ENCODE data around the gene NLN. TPM values are rescaled to one million over a fixed set of nuclear protein-coding genes. Genes with fewer than 3 reads are reported as not detected.
A peak's percentile ranks its signal among the peaks of the same experiment; 100 is the strongest.

The NLN gene
- total and polyA plus RNA-seq, 12 donors: 1.5 to 17.4 (median 13.4) TPM

DNA sequence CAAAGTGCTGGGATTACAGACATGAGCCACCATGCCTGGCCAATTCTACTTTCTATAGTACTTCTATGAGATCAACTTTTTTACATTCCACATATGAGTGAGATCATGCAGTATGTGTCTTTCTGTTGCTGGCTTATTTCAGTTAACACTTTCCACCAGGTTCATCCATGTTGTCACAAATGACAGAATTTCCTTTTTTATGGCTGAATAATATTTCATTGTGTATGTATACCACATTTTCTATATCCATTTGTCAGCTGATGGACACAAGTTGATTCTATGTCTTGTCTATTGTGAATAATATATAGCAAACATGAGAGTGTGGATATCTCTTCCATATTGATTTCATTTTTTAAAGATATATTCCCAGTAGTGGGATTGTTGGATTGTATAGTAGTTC is 17.2 kb downstream of the NLN start:
- intact Hi-C loops (cut with DNase I): loop anchor here in 1 of 10 donors (1.0 kb wide), 1 partner anchor 14 kb away; no protein-coding TSS in a partner anchor
- Histone ChIP-seq H3K27me3 (no peaks in the 10 kb centered on the region), H3K9me3 (no peaks in the 10 kb centered on the region), H3K4me1 (peaks cover 0 to 11% (median 0%) of the 10 kb centered on the region in 9 donors), H3K4me3 (no peak overlapping the region), H3K27ac (no peak overlapping the region), H3K36me3 (no peaks in the 10 kb centered on the region)
- TF ChIP-seq, protein P1, sequence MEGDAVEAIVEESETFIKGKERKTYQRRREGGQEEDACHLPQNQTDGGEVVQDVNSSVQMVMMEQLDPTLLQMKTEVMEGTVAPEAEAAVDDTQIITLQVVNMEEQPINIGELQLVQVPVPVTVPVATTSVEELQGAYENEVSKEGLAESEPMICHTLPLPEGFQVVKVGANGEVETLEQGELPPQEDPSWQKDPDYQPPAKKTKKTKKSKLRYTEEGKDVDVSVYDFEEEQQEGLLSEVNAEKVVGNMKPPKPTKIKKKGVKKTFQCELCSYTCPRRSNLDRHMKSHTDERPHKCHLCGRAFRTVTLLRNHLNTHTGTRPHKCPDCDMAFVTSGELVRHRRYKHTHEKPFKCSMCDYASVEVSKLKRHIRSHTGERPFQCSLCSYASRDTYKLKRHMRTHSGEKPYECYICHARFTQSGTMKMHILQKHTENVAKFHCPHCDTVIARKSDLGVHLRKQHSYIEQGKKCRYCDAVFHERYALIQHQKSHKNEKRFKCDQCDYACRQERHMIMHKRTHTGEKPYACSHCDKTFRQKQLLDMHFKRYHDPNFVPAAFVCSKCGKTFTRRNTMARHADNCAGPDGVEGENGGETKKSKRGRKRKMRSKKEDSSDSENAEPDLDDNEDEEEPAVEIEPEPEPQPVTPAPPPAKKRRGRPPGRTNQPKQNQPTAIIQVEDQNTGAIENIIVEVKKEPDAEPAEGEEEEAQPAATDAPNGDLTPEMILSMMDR (IDR thresholded peaks at IDR 0.05): no peak
- DNase-seq: no peak
- ATAC-seq: no peak

DNA sequence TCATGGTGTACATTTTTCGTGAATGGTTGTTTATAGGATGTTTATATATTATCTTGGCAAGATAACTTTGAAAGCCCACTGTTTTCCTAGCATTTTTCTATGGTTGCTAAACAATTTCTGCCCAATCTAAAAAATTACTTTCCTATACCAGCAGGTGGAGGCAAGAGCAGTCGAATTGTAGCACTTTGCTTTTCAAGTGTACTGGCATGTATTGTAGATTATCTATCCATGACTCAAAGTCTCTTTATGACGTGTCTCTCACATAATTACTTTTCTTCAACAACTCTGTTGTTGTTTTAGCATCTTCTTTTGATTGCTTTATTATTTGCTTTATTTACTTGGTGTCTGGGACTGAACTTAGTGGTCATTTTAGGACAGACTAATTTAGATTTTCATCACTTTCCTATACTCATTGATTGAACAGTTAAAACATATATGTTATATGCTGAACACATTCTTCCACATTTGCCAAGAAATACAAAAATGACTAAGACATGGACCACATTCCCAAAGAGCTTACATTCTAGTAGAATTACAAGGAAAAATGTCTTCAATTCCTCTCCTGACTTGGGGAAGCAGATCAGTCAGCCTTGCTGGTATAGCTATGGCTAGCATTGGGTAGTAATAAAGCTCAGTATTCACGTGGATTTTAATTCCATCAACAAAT is 20.7 kb downstream of the NLN start:
- Histone ChIP-seq H3K4me1 (peaks cover 0 to 4% (median 0%) of the 10 kb centered on the region in 9 donors), H3K27me3 (no peaks in the 10 kb centered on the region), H3K36me3 (no peaks in the 10 kb centered on the region), H3K4me3 (no peak overlapping the region), H3K27ac (no peak overlapping the region), H3K9me3 (no peaks in the 10 kb centered on the region)
- ATAC-seq (peak in 1 of 8 donors; percentile 62), DNase-seq (no peak)
- TF ChIP-seq, protein P1 (IDR thresholded peaks at IDR 0.05): peak in 7 of 9 donors; percentile 49 to 67 (median 60)
- WGBS, 2 donors: 39 to 42% methylated on average over 4 of the region's 4 CpGs
- intact Hi-C loops (cut with DNase I): loop anchor here in 1 of 10 donors (10.0 kb wide), 1 partner anchor 382 kb away; no protein-coding TSS in a partner anchor

DNA sequence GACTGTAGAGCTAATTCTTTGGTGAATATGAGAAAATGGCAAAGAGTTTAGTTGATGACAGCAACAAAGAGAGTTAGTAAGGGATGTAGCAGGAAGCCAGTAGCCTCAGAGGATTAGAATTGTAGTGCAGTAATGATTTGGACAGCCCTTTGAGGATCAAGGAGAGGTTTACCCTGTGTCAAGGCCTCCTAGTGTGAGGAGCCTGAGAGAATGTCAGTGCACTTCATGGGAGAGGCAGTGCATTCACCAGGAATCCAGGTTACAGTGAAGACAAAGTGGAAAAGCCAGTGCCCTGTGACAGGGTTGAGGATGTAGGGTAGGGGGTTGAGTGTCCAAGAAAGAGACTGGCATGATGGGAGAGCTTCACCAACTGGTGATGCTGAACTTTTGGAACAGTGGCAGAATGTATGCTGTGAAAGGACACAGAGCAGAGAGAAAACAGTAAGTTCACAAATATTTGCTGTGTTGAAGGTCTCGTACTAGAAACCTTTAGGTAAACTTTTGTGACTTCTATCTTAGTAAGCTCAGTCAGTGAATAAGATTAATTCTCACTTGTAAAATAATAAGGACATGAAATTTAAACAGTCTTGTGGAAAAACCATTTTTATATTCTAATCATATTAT is 27.3 kb downstream of the NLN start:
- intact Hi-C loops (cut with DNase I): loop anchor here in 1 of 10 donors (10.0 kb wide), 1 partner anchor 375 kb away; no protein-coding TSS in a partner anchor
- no peaks in the 10 kb centered on the region for H3K27me3 ChIP-seq
- no peaks in the 10 kb centered on the region for H3K36me3 ChIP-seq
- TF ChIP-seq, protein P1 (IDR thresholded peaks at IDR 0.05): no peak
- no peaks in the 10 kb centered on the region for H3K9me3 ChIP-seq
- no peak for DNase-seq
- ATAC-seq: no peak
- H3K4me3 ChIP-seq: no peak overlapping the region
- WGBS, 2 donors: 94 to 100% methylated on average over 1 of the region's 1 CpG
- peaks cover 0 to 9% (median 0%) of the 10 kb centered on the region in 9 donors for H3K4me1 ChIP-seq
- H3K27ac ChIP-seq: no peak overlapping the region

DNA sequence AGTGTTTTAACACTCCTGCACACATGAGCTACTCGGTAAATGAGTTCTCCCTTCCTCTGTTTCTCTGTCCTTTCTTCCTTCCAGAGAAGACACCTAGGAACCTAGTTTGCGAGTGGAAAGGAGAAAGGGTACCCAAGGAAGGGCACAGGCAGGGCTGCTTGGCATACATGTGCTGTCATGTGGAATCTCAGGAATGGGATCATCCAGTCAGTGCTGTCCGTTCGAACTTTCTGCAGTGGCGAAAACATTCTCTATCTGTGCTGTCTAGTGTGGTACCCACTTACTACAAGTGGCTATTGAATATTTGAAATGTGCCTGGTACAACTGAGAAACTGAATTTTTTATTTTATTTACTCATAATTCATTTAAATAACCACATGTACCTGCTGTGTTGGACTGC is 28.0 kb downstream of the NLN start:
- intact Hi-C loops (cut with DNase I): loop anchor here in 4 of 10 donors (10.0 kb wide), 4 partner anchors 175 to 415 kb away; partner anchors contain the start of gene ERBIN (in 1 of the 4)
- Histone ChIP-seq H3K27ac (no peak overlapping the region), H3K27me3 (no peaks in the 10 kb centered on the region), H3K9me3 (no peaks in the 10 kb centered on the region), H3K36me3 (no peaks in the 10 kb centered on the region), H3K4me3 (no peak overlapping the region), H3K4me1 (peaks cover 0 to 9% (median 0%) of the 10 kb centered on the region in 9 donors)
- DNase-seq (no peak), ATAC-seq (no peak)
- 57 to 87% methylated on average over 5 of the region's 5 CpGs for WGBS, 2 donors
- TF ChIP-seq, protein P1 (IDR thresholded peaks at IDR 0.05): no peak
